GM23248 (cell line): ENCODE results near the gene DLG1. TPM values are rescaled to one million over a fixed set of nuclear protein-coding genes. Genes with fewer than 3 reads are reported as not detected.
A peak's percentile ranks its signal among the peaks of the same experiment; 100 is the strongest.

Source experiments
- DNase-seq: peaks from one replicate; pipeline ENCODE4 v3.0.0-alpha.2; 2015
- H2AFZ ChIP-seq: fragments of 200-600 bp; sonication (generic); 2 replicates; pipeline ENCODE4 v1.6.1; 2016; ENCODE audit warnings: antibody characterized with exemption
- H3F3A ChIP-seq: fragments of 200-600 bp; sonication (generic); 2 replicates; pipeline ENCODE4 v1.6.1; 2016; ENCODE audit warnings: mild to moderate bottlenecking, antibody characterized with exemption, mixed run types; ENCODE audit not compliant: insufficient read depth
- H3K27ac ChIP-seq: fragments of 200-600 bp; sonication (generic); 2 replicates; pipeline ENCODE4 v1.5.1; 2016; ENCODE audit warnings: mild to moderate bottlenecking
- H3K27me3 ChIP-seq: fragments of 200-600 bp; sonication (generic); replicated peaks from 2 replicates; pipeline ENCODE4 v1.6.1; 2016; ENCODE audit warnings: mild to moderate bottlenecking; ENCODE audit not compliant: insufficient read depth
- H3K36me3 ChIP-seq: fragments of 200-600 bp; sonication (generic); 2 replicates; pipeline ENCODE4 v1.6.1; 2016; ENCODE audit warnings: low read depth, mild to moderate bottlenecking
- H3K4me1 ChIP-seq: fragments of 200-600 bp; sonication (generic); 2 replicates; pipeline ENCODE4 v1.6.1; 2016; ENCODE audit warnings: mild to moderate bottlenecking; ENCODE audit not compliant: insufficient read depth
- H3K4me2 ChIP-seq: fragments of 200-600 bp; sonication (generic); one replicate; pipeline ENCODE4 v1.6.1; 2016; ENCODE audit warnings: mild to moderate bottlenecking; ENCODE audit not compliant: unreplicated experiment
- H3K4me3 ChIP-seq: fragments of 200-600 bp; sonication (generic); 2 replicates; pipeline ENCODE4 v1.5.1; 2016; ENCODE audit warnings: mild to moderate bottlenecking
- H3K79me2 ChIP-seq: fragments of 200-600 bp; sonication (generic); 2 replicates; pipeline ENCODE4 v1.6.1; 2016; ENCODE audit warnings: mild to moderate bottlenecking; ENCODE audit not compliant: insufficient read depth
- H3K9ac ChIP-seq: fragments of 200-600 bp; sonication (generic); 2 replicates; pipeline ENCODE4 v1.6.1; 2016; ENCODE audit warnings: mild to moderate bottlenecking
- H3K9me2 ChIP-seq: fragments of 200-600 bp; sonication (generic); 2 replicates; pipeline ENCODE4 v1.6.1; 2016; ENCODE audit warnings: mixed run types, mild to moderate bottlenecking, moderate library complexity; ENCODE audit not compliant: insufficient read depth
- H3K9me3 ChIP-seq: fragments of 200-600 bp; sonication (generic); one replicate; pipeline ENCODE4 v1.6.1; 2017; ENCODE audit warnings: low read depth
- H4K20me1 ChIP-seq: fragments of 200-600 bp; sonication (generic); 2 replicates; pipeline ENCODE4 v1.6.0; 2016; ENCODE audit not compliant: insufficient read depth
- EZH2 ChIP-seq: fragments of 200-600 bp; sonication (generic); IDR thresholded peaks from 2 replicates; pipeline ENCODE4 v1.6.1; 2018; ENCODE audit warnings: antibody characterized with exemption, mild to moderate bottlenecking; ENCODE audit not compliant: insufficient read depth, poor library complexity, severe bottlenecking
- EZH2phosphoT487 ChIP-seq: fragments of 200-600 bp; sonication (generic); IDR thresholded peaks from 2 replicates; pipeline ENCODE4 v1.6.1; 2018; ENCODE audit warnings: antibody characterized with exemption, moderate library complexity, mild to moderate bottlenecking, low read depth; ENCODE audit not compliant: insufficient read depth
- WGBS, 2 experiments: methylation state at CpG; one replicate each; pipeline ENCODE4 v1.1.6; 2015 to 2017; ENCODE audit warnings: low lambda C conversion rate in 2 of 2, low coverage in 1 of 2; ENCODE audit errors: missing lambda C conversion rate in 2 of 2; 5-methylcytosine and 5-hydroxymethylcytosine counted together
- in situ Hi-C: fragments of 300-500 bp; cut with MboI; formaldehyde crosslinking; loops from 2 replicates; pipeline ENCODE4 v1.15.0; 2020
- polyA plus RNA-seq: library from polyadenylated mRNA; unstranded; fragments of >200 nt; fragmentation: Nextera tagmentation; extraction: Ambion mirVana; gene quantifications from 2 replicates; pipeline ENCODE4 v1.2.1, GENCODE V29; 2016
- total RNA-seq: library from RNA; depleted of rRNA; stranded (reverse); fragments of >200 nt; shearing (Covaris generic); gene quantifications from 2 replicates; pipeline ENCODE4 v1.2.3, GENCODE V29; 2014

DLG1 gene
- total and polyA plus RNA-seq, 2 experiments from 2014 or later: 23.2 to 45.9 TPM

DNA sequence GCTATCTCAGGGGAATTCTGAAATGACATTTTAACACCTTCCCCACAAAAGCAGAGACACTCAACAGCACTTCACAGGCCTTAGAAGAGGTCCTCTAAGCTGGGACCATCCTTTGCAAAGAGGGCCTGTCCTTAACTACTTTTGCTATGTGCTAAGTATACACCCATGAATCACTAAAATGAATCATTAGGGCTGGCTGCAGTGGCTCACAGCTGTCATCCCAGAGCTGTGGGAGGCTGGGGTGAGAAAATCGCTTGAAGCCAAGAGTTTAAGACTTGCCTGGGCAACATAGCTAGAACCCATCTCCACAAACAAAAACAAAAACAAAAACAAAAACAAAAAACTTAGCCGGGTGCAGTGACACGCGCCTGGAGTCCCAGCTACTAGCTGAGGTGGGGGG, 214.9 kb downstream of the DLG1 start:
- Histone ChIP-seq H3K9ac (peak overlapping the region; percentile 63), H4K20me1 (no peaks in the 10 kb centered on the region), H2AFZ (no peak overlapping the region), H3K4me1 (peaks cover 23% of the 10 kb centered on the region), H3K4me2 (peak overlapping the region; percentile 89), H3K36me3 (0 out of 2 replicates have a peak, but pooled peaks cover 3% of the 10 kb centered on the region), H3F3A (peaks cover 31% of the 10 kb centered on the region), H3K9me2 (no peaks in the 10 kb centered on the region), H3K4me3 (peak overlapping the region; percentile 42), H3K9me3 (no peaks in the 10 kb centered on the region), H3K27ac (peak overlapping the region; percentile 90), H3K79me2 (no peaks in the 10 kb centered on the region), H3K27me3 (no peaks in the 10 kb centered on the region)
- in situ Hi-C loops: no loop called here
- TF ChIP-seq EZH2phosphoT487: no peak
- TF ChIP-seq EZH2: no peak
- WGBS, 2 experiments: 5 to 15% methylated on average over 4 of the region's 4 CpGs
- DNase-seq: peak; percentile 92

DNA sequence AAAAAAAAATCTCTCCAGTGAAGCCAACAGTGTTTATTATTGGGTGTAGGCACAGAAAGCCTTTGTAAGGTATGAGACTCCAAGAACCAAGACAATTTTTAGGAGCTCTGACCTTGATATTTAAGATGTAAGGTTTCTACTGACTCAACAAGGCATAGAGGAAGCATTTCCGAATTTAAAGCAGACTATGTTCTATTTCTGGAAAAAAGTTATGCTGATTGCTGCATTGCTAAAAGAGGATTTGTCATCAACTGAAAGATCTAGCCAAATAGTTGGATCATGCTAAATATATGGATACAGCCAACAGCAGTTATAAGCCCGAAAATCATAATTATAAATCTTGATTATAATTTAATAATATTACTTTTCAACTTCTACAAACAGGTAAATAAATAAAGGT, 215.5 kb downstream of the DLG1 start:
- H4K20me1 ChIP-seq: no peaks in the 10 kb centered on the region
- WGBS, 2 experiments: 0 to 4% methylated on average over 2 of the region's 2 CpGs
- H3K4me2 ChIP-seq: peak overlapping the region; percentile 89
- no peaks in the 10 kb centered on the region for H3K9me3 ChIP-seq
- H2AFZ ChIP-seq: no peak overlapping the region
- TF ChIP-seq EZH2 (no peak), EZH2phosphoT487 (no peak)
- H3K27me3 ChIP-seq: no peaks in the 10 kb centered on the region
- H3K4me3 ChIP-seq: peak overlapping the region; percentile 42; the same call in 1 of the 2 replicates
- peak; percentile 84 for DNase-seq
- H3F3A ChIP-seq: peaks cover 31% of the 10 kb centered on the region
- H3K4me1 ChIP-seq: peaks cover 23% of the 10 kb centered on the region
- in situ Hi-C loops: no loop called here
- H3K9me2 ChIP-seq: no peaks in the 10 kb centered on the region
- peak overlapping the region; percentile 90 for H3K27ac ChIP-seq
- 0 out of 2 replicates have a peak, but pooled peaks cover 7% of the 10 kb centered on the region for H3K36me3 ChIP-seq
- no peaks in the 10 kb centered on the region for H3K79me2 ChIP-seq
- peak overlapping the region; percentile 63 for H3K9ac ChIP-seq

DNA sequence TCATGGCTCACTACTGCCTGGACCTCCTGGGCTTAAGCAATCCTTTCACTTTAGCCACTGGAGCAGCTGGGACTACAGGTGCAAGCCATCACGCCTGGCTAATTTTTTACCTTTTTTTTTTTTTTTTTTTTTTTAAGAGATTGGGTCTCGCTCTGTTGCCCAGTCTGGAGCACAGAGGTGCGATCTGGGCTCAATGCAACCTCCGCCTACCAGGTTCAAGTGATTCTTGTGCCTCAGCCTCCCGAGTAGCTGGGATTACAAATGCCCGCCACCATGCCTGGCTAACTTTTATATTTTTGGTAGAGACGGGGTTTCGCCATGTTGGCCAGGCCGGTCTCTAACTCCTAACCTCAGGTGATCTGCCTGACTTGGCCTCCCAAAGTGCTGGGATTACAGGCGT, 218.1 kb downstream of the DLG1 start:
- Histone ChIP-seq H3K79me2 (no peaks in the 10 kb centered on the region), H3F3A (peaks cover 31% of the 10 kb centered on the region), H3K27ac (no peak overlapping the region), H3K27me3 (no peaks in the 10 kb centered on the region), H3K4me2 (no peak overlapping the region), H3K9me2 (no peaks in the 10 kb centered on the region), H4K20me1 (no peaks in the 10 kb centered on the region), H3K9me3 (no peaks in the 10 kb centered on the region), H3K4me1 (peaks cover 23% of the 10 kb centered on the region), H3K36me3 (peaks cover 7% of the 10 kb centered on the region; the same call in 1 of the 2 replicates), H3K9ac (no peak overlapping the region), H2AFZ (no peak overlapping the region), H3K4me3 (no peak overlapping the region)
- 98% methylated on average over 10 of the region's 10 CpGs for WGBS, 2 experiments
- DNase-seq: no peak
- no peak for TF ChIP-seq EZH2
- TF ChIP-seq EZH2phosphoT487: no peak
- in situ Hi-C loops: no loop called here

DNA sequence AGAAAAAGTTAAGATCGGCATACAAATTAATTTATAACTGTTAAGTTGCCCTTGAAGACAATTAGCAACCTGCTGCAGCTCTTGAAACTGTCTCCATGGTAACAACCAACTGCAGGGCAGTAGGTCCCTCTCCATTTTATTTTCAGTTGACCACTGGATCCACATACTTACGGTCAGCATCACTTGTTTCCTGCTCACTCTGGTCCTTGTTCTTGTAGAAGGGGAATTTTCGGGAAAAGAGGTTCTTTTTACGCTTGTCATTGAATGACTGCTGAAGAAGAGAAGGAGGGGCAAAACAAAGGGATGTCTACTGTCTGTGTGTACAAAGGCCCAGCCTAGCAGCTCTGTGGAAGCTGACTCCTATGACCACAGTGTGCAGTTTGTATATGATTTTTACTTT, 222.0 kb downstream of the DLG1 start:
- Histone ChIP-seq H3K9me2 (no peaks in the 10 kb centered on the region), H3K4me2 (no peak overlapping the region), H3K9me3 (no peaks in the 10 kb centered on the region), H3K4me3 (no peak overlapping the region), H3K79me2 (no peaks in the 10 kb centered on the region), H3K9ac (no peak overlapping the region), H3K27me3 (no peaks in the 10 kb centered on the region), H4K20me1 (no peaks in the 10 kb centered on the region), H3K36me3 (peaks cover 7% of the 10 kb centered on the region; the same call in 1 of the 2 replicates), H3K4me1 (no peaks in the 10 kb centered on the region), H2AFZ (no peak overlapping the region), H3K27ac (no peak overlapping the region), H3F3A (0 out of 2 replicates have a peak, but pooled peaks cover 2% of the 10 kb centered on the region)
- TF ChIP-seq EZH2phosphoT487: no peak
- no peak for TF ChIP-seq EZH2
- DNase-seq: no peak
- 72 to 78% methylated on average over 4 of the region's 4 CpGs for WGBS, 2 experiments
- in situ Hi-C loops: no loop called here

DNA sequence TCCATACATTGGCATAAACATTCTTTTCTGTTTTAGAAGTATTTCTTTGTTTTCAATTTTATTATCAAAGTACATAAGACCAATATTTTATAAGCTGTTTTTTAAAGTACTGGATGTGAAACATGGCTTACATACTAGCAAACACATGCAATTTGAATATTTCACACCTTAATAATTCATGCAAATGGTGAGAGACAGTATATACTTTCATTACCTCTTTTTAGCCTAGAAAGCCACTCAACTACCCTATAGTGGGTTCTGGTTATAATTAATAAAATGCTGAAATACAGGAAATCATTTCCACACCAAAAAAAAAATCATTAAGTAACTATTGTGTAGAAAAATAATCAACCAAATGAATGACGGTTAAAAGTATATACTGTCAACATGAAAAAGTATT, 230.3 kb downstream of the DLG1 start:
- Histone ChIP-seq H4K20me1 (no peaks in the 10 kb centered on the region), H3K4me2 (no peak overlapping the region), H3K27ac (no peak overlapping the region), H3K4me1 (no peaks in the 10 kb centered on the region), H2AFZ (no peak overlapping the region), H3K4me3 (no peak overlapping the region), H3F3A (no peaks in the 10 kb centered on the region), H3K9ac (no peak overlapping the region), H3K36me3 (peaks cover 17% of the 10 kb centered on the region), H3K9me3 (no peaks in the 10 kb centered on the region), H3K27me3 (no peaks in the 10 kb centered on the region), H3K9me2 (no peaks in the 10 kb centered on the region), H3K79me2 (no peaks in the 10 kb centered on the region)
- in situ Hi-C loops: no loop called here
- no peak for DNase-seq
- TF ChIP-seq EZH2phosphoT487 (no peak), EZH2 (no peak)
- WGBS, 2 experiments: 98 to 100% methylated on average over 1 of the region's 1 CpG
